NT2/D1 (cell line): ENCODE measurements around the gene TRPV6.

Experiments
- DNase-seq: peaks from one replicate; pipeline ENCODE4 v3.0.0-alpha.2; 2011; ENCODE audit warnings: low read depth, low spot score
- H3K27me3 ChIP-seq: 2 replicates; pipeline ENCODE4 v1.6.0; 2011; ENCODE audit warnings: mild to moderate bottlenecking; ENCODE audit not compliant: insufficient read length, insufficient read depth
- H3K36me3 ChIP-seq: 2 replicates; pipeline ENCODE4 v1.6.1; 2011; ENCODE audit warnings: mild to moderate bottlenecking, low read length, mixed read lengths; ENCODE audit not compliant: insufficient read depth, insufficient read length
- H3K4me1 ChIP-seq: 2 replicates; pipeline ENCODE4 v1.5.1; 2011; ENCODE audit not compliant: insufficient read depth, insufficient read length
- H3K4me3 ChIP-seq: 2 replicates; pipeline ENCODE4 v1.5.1; 2011; ENCODE audit warnings: low read depth; ENCODE audit not compliant: insufficient read length
- H3K9ac ChIP-seq: 2 replicates; pipeline ENCODE4 v1.6.0; 2011; ENCODE audit warnings: low read depth; ENCODE audit not compliant: insufficient read length
- H3K9me3 ChIP-seq: 2 replicates; pipeline ENCODE4 v1.5.1; 2011; ENCODE audit warnings: mild to moderate bottlenecking, low read length; ENCODE audit not compliant: insufficient read depth
- SUZ12 ChIP-seq: IDR thresholded peaks from 2 replicates; pipeline ENCODE4 v1.6.1; 2011; ENCODE audit not compliant: insufficient read length, insufficient read depth; ENCODE audit errors: extremely low read depth
- YY1 ChIP-seq: IDR thresholded peaks from 2 replicates; pipeline ENCODE4 v1.6.1; 2011; ENCODE audit not compliant: insufficient read length, insufficient read depth
- ZNF274 ChIP-seq: IDR thresholded peaks from 2 replicates; pipeline ENCODE4 v1.6.1; 2011; ENCODE audit warnings: mild to moderate bottlenecking, low read depth, low read length

Gene TRPV6

GRCh38 chr7:142882338-142882678 is 3.2 kb downstream of the TRPV6 start:
- no peak for DNase-seq
- H3K4me1 ChIP-seq, result no peaks in the 10 kb centered on the region
- no peaks in the 10 kb centered on the region for H3K36me3 ChIP-seq
- TF ChIP-seq YY1 (no peak), SUZ12 (no peak)
- no peak overlapping the region for H3K4me3 ChIP-seq
- no peaks in the 10 kb centered on the region for H3K9me3 ChIP-seq
- H3K9ac ChIP-seq, result no peak overlapping the region
- H3K27me3 ChIP-seq, result no peaks in the 10 kb centered on the region

GRCh38 chr7:142881586-142882337 is 3.8 kb downstream of the TRPV6 start:
- no peak for TF ChIP-seq ZNF274
- TF ChIP-seq YY1, result no peak
- no peak for TF ChIP-seq SUZ12
- H3K4me3 ChIP-seq, result no peak overlapping the region
- H3K4me1 ChIP-seq, result no peaks in the 10 kb centered on the region
- H3K9me3 ChIP-seq, result no peaks in the 10 kb centered on the region
- H3K27me3 ChIP-seq, result no peaks in the 10 kb centered on the region
- no peak for DNase-seq
- H3K9ac ChIP-seq, result no peak overlapping the region
- no peaks in the 10 kb centered on the region for H3K36me3 ChIP-seq

GRCh38 chr7:142880876-142881505 is 4.6 kb downstream of the TRPV6 start:
- H3K27me3 ChIP-seq, result no peaks in the 10 kb centered on the region
- no peak overlapping the region for H3K9ac ChIP-seq
- H3K4me1 ChIP-seq, result no peaks in the 10 kb centered on the region
- no peak for TF ChIP-seq ZNF274
- no peak for TF ChIP-seq YY1
- TF ChIP-seq SUZ12, result no peak
- H3K9me3 ChIP-seq, result no peaks in the 10 kb centered on the region
- peak; percentile 47 for DNase-seq
- no peaks in the 10 kb centered on the region for H3K36me3 ChIP-seq
- no peak overlapping the region for H3K4me3 ChIP-seq

- H3K27me3 ChIP-seq, result no peaks in the 10 kb centered on the region
- no peaks in the 10 kb centered on the region for H3K36me3 ChIP-seq
- DNase-seq, result no peak
- H3K4me1 ChIP-seq, result no peaks in the 10 kb centered on the region
- H3K9me3 ChIP-seq, result no peaks in the 10 kb centered on the region; the same call in 1 of the 2 replicates
- H3K9ac ChIP-seq, result no peak overlapping the region
- TF ChIP-seq YY1 (no peak), ZNF274 (no peak), SUZ12 (no peak)
- H3K4me3 ChIP-seq, result no peak overlapping the region
These were observed 6.5 kb downstream of the TRPV6 start for GRCh38 chr7:142879060-142879459.

GRCh38 chr7:142878315-142878714 is 7.2 kb downstream of the TRPV6 start:
- TF ChIP-seq SUZ12, result no peak
- TF ChIP-seq ZNF274, result no peak
- no peak for TF ChIP-seq YY1
- no peak overlapping the region for H3K9ac ChIP-seq

GRCh38 chr7:142876991-142877910 is 8.3 kb downstream of the TRPV6 start:
- Histone ChIP-seq H3K4me3 (no peak overlapping the region), H3K4me1 (no peaks in the 10 kb centered on the region), H3K36me3 (no peaks in the 10 kb centered on the region), H3K9me3 (no peaks in the 10 kb centered on the region; the same call in 1 of the 2 replicates), H3K27me3 (no peaks in the 10 kb centered on the region), H3K9ac (no peak overlapping the region)
- DNase-seq, result no peak
- TF ChIP-seq YY1 (no peak), ZNF274 (no peak), SUZ12 (no peak)

More at GRCh38 chr7:142878315-142878714, 7.2 kb downstream of the TRPV6 start:
- no peaks in the 10 kb centered on the region; the same call in 1 of the 2 replicates for H3K9me3 ChIP-seq
- no peak for DNase-seq
- no peaks in the 10 kb centered on the region for H3K36me3 ChIP-seq
- H3K4me3 ChIP-seq, result no peak overlapping the region
- no peaks in the 10 kb centered on the region for H3K4me1 ChIP-seq
- H3K27me3 ChIP-seq, result no peaks in the 10 kb centered on the region
